GM19395 (cell line): ENCODE measurements around the gene SLC39A11.

Source experiments
- ATAC-seq: cut with Tn5 transposase; IDR thresholded peaks from one replicate; pipeline ENCODE4 v1.9.1; 2021; ENCODE audit warnings: mild to moderate bottlenecking, moderate library complexity; ENCODE audit not compliant: unreplicated experiment

SLC39A11 gene

GRCh38 chr17:73045724-73046123, 46.8 kb downstream of the SLC39A11 start:
- no peak for ATAC-seq

- no peak for ATAC-seq
Observed at GRCh38 chr17:73043686-73044581, 48.6 kb downstream of the SLC39A11 start.

GRCh38 chr17:73042809-73043685, 49.4 kb downstream of the SLC39A11 start:
- no peak for ATAC-seq

- ATAC-seq: no peak
Observed at GRCh38 chr17:73042225-73042624, 50.3 kb downstream of the SLC39A11 start.

- no peak for ATAC-seq
Observed at GRCh38 chr17:73039282-73039681, 53.2 kb downstream of the SLC39A11 start.

GRCh38 chr17:73031472-73031871, 61.0 kb downstream of the SLC39A11 start:
- no peak for ATAC-seq

GRCh38 chr17:73030995-73031394, 61.5 kb downstream of the SLC39A11 start:
- ATAC-seq: no peak

- ATAC-seq: no peak
Observed at GRCh38 chr17:73030501-73030921, 62.0 kb downstream of the SLC39A11 start.

- ATAC-seq: no peak
Observed at GRCh38 chr17:73029991-73030390, 62.5 kb downstream of the SLC39A11 start.

- ATAC-seq: no peak
Observed at GRCh38 chr17:73029021-73029420, 63.5 kb downstream of the SLC39A11 start.

- ATAC-seq: no peak
Observed at GRCh38 chr17:73028299-73028755, 64.2 kb downstream of the SLC39A11 start.

GRCh38 chr17:73027130-73027741, 65.3 kb downstream of the SLC39A11 start:
- ATAC-seq: no peak

GRCh38 chr17:73025041-73025560, 67.4 kb downstream of the SLC39A11 start:
- no peak for ATAC-seq

- ATAC-seq: no peak
Observed at GRCh38 chr17:73023759-73024158, 68.7 kb downstream of the SLC39A11 start.

- ATAC-seq: no peak
Observed at GRCh38 chr17:73022694-73023093, 69.8 kb downstream of the SLC39A11 start.

- no peak for ATAC-seq
Observed at GRCh38 chr17:73021771-73022170, 70.7 kb downstream of the SLC39A11 start.

- no peak for ATAC-seq
Observed at GRCh38 chr17:73020110-73020509, 72.4 kb downstream of the SLC39A11 start.

GRCh38 chr17:73018599-73018998, 73.9 kb downstream of the SLC39A11 start:
- ATAC-seq: no peak

GRCh38 chr17:73017658-73018057, 74.8 kb downstream of the SLC39A11 start:
- ATAC-seq: no peak

GRCh38 chr17:73015722-73016276, 76.7 kb downstream of the SLC39A11 start:
- ATAC-seq: no peak
